Mucosa of descending colon (tissue), 3 donors: ENCODE results near the gene ZBTB44. TPM values are rescaled to one million over a fixed set of nuclear protein-coding genes. Genes with fewer than 3 reads are reported as not detected.

Experiments used
- ATAC-seq: fragments of 200-7000 bp; cut with Tn5 transposase; one replicate; pipeline ENCODE4 v1.9.1; 2020; ENCODE audit warnings: mild to moderate bottlenecking, moderate library complexity
- DNase-seq, 3 donors: peaks; one replicate each; pipeline ENCODE4 v3.0.0-alpha.2; 2020
- H3K36me3 ChIP-seq: fragments of 200-600 bp; one replicate; pipeline ENCODE4 v1.8.0; 2021; ENCODE audit warnings: low read depth, mild to moderate bottlenecking
- H3K4me1 ChIP-seq: fragments of 200-600 bp; one replicate; pipeline ENCODE4 v1.8.0; 2021; ENCODE audit warnings: low read depth, mild to moderate bottlenecking
- H3K4me3 ChIP-seq: fragments of 200-600 bp; one replicate; pipeline ENCODE4 v1.8.0; 2021; ENCODE audit warnings: mild to moderate bottlenecking
- H3K9me3 ChIP-seq: fragments of 200-600 bp; one replicate; pipeline ENCODE4 v1.8.0; 2021; ENCODE audit warnings: mild to moderate bottlenecking
- intact Hi-C, 2 donors: fragments of 100-400 bp; cut with DNase I in 1 of 2; cut with micrococcal nuclease in 1 of 2; formaldehyde crosslinking; loops; one replicate each; pipeline versions ENCODE4 v1.11.0 to v1.11.1; 2022; cut with DNase I, micrococcal nuclease
- total RNA-seq, 3 donors: library from RNA; stranded (reverse); fragmentation: NEBNext Ultra II Directional in 2 of 3; extraction: Animal tissue kit (Norgen Biotek cat#: 25700) in 2 of 3; gene quantifications; one replicate each; pipeline versions ENCODE4 v1.2.1 to v1.2.4, GENCODE V29; 2021 to 2023
- TF ChIP-seq, protein P1 (sequence below): fragments of 200-600 bp; IDR thresholded peaks from one replicate; pipeline ENCODE4 v1.8.0; 2022; ENCODE audit warnings: antibody characterized with exemption, mild to moderate bottlenecking
- donor health status: DM: no; HTN: no; CAD: no; lungs with moderate emphysema.
- donor health status: DM: no; HTN: no; CAD: no.
- donor health status: DM: no; HTN: yes; CAD: no.

The ZBTB44 gene
- total RNA-seq, 3 donors from 2014 or later: 26.5 to 56.8 (median 32.4) TPM

DNA sequence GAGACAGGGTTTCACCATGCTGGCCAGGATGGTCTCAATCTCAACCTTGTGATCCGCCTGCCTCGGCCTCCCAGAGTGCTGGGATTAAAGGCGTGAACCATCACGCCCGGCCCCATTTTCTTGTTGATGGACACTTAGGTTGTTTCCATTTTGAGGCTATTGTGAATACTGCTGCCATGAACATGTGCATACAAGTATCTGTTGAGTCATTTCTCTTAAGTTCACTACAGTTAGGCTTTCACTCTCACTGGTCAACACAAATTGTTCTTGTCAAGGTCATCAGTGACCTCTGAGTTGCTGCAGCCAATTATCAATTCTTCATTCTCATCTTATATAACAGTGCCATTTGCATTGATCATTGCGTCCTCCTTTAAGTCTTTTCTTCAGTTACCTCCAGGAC, 13.0 kb upstream of the ZBTB44 start:
- Histone ChIP-seq H3K36me3 (no peaks in the 10 kb centered on the region), H3K4me3 (no peak overlapping the region), H3K4me1 (no peaks in the 10 kb centered on the region), H3K9me3 (peaks cover 3% of the 10 kb centered on the region)
- intact Hi-C loops: no loop called here
- DNase-seq: no peak
- no peak for ATAC-seq
- TF ChIP-seq, protein P1, sequence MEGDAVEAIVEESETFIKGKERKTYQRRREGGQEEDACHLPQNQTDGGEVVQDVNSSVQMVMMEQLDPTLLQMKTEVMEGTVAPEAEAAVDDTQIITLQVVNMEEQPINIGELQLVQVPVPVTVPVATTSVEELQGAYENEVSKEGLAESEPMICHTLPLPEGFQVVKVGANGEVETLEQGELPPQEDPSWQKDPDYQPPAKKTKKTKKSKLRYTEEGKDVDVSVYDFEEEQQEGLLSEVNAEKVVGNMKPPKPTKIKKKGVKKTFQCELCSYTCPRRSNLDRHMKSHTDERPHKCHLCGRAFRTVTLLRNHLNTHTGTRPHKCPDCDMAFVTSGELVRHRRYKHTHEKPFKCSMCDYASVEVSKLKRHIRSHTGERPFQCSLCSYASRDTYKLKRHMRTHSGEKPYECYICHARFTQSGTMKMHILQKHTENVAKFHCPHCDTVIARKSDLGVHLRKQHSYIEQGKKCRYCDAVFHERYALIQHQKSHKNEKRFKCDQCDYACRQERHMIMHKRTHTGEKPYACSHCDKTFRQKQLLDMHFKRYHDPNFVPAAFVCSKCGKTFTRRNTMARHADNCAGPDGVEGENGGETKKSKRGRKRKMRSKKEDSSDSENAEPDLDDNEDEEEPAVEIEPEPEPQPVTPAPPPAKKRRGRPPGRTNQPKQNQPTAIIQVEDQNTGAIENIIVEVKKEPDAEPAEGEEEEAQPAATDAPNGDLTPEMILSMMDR: no peak

DNA sequence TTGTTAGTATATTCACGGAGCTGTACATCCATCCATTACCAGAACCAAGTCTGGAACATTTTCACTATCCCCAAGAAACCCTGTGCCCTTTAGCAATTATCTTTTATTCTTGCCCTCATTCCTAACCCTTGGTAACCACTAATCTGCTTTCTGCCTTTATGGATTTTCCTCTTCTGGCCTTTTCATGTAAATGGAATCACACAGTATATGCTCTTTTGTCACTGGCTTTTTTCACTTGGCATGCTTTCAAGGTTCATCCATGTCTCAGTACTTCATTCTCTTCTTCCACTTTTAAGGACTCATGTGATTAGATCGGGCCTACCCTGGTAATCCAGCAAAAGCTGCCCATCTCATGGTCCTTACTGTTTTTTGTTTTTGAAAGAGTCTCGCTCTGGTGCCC, 11.0 kb upstream of the ZBTB44 start:
- TF ChIP-seq, protein P1: no peak
- Histone ChIP-seq H3K36me3 (no peaks in the 10 kb centered on the region), H3K4me3 (no peak overlapping the region), H3K4me1 (no peaks in the 10 kb centered on the region), H3K9me3 (peaks cover 12% of the 10 kb centered on the region)
- ATAC-seq: no peak
- intact Hi-C loops: no loop called here
- DNase-seq: no peak

DNA sequence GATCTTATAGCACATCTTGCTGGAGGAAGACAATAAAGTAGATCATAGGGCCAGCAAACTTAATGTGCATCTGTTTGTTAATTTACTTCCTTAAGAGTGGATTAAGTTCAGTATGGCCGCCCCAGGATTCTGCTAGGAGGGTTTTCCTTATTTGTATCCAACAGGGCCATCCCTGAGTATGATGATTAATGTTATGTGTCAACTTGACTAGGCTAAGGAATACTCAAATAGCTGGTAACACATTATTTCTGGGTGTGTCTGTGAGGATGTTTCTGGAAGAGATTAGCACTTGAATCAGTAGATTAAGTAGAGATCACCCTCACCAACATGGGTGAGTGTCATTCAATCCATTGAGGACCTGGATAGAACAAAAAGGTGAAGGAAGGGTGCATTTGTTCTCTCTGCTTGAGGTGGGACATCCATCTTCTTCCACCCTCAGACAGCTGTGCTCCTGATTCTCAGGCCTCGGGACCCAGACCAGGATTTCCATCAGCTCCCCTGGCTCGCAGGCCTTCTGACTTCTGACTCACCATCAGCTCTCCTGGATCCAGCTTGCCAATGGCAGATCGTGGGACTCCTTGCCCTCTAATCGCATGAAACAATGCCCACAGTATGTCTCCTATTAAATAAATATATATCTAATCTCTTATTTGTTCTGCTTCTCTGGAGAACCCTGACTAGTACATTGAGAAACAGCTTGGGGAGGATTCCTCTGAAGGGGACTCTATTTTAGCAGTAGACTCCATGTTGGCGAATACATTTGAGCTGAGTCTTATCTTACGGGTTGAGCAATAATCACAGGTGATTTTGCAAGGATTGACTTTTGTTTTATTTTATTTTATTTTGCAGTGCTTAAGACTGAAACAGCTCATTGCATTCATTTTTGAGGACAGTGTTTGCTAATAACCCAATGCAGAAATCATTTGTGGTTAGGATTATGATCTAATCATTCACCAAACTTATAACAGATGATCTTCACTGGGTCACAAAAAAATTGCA, 9.0 kb upstream of the ZBTB44 start:
- Histone ChIP-seq H3K4me1 (no peaks in the 10 kb centered on the region), H3K4me3 (no peak overlapping the region), H3K36me3 (no peaks in the 10 kb centered on the region), H3K9me3 (peaks cover 12% of the 10 kb centered on the region)
- intact Hi-C loops: no loop called here
- DNase-seq (no peak), ATAC-seq (no peak)
- TF ChIP-seq, protein P1: no peak

DNA sequence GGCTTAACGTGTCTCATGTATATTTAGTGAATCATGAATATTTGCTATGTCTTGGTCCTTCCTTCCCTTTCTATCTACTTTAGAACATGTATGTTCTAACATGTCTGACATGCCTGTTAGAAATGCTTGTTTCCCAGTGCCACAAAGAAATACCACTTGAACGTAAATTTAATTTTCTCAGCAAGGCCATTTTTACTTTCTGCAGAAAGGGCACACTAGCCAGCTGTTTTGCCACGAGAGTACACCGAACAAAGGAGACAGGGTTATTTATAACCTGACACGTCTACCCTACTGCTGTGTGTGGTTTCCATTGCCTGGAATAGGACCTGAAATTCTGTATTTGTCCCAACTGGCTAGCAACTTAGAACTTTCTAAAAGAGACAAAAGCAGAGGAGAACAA, 7.4 kb upstream of the ZBTB44 start:
- Histone ChIP-seq H3K9me3 (peaks cover 10% of the 10 kb centered on the region), H3K36me3 (no peaks in the 10 kb centered on the region), H3K4me3 (no peak overlapping the region), H3K4me1 (no peaks in the 10 kb centered on the region)
- intact Hi-C loops: no loop called here
- DNase-seq (no peak), ATAC-seq (no peak)
- TF ChIP-seq, protein P1: no peak

DNA sequence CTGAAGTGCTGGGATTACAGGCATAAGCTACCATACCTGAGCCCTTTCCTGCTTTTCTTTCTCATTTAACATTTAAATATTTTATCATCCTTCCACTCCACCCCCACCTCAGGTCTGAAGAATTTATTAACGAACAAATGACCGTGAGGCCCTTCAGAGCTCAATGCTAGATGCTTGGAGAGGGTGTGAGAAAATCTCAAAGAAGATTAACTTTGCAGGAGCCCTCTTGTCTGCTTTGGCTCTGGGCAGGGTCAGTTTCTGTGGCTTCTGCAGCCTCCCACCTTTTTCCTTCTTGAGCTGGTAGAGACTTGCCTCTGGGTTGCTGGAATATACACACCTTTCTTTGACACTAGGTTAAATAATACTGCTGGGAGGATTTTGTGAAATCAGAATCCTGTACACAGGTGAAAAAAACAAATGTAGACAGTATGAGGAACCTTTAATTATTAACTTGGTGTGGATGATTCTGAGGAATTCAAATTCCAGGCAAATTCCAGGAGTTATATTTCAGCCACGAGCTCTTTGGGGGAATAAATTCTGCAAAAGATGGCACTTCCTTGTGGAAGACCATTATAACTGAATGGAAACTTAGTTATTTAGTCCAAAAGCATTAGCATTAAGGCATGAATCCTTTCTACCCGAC, 3.4 kb upstream of the ZBTB44 start:
- Histone ChIP-seq H3K36me3 (no peaks in the 10 kb centered on the region), H3K4me1 (no peaks in the 10 kb centered on the region), H3K9me3 (peaks cover 10% of the 10 kb centered on the region), H3K4me3 (no peak overlapping the region)
- intact Hi-C loops: no loop called here
- no peak for DNase-seq
- TF ChIP-seq, protein P1: no peak
- ATAC-seq: no peak
